Astrocyte of the cerebellum (primary cell): ENCODE data around the gene EDA.
A peak's percentile ranks its signal among the peaks of the same experiment; 100 is the strongest.

Experiments
- DNase-seq: peaks from one replicate; pipeline ENCODE4 v3.0.0-alpha.2; 2011; ENCODE audit warnings: low read depth
- H3K4me3 ChIP-seq: 2 replicates; pipeline ENCODE4 v1.5.1; 2011; ENCODE audit warnings: mild to moderate bottlenecking, low read depth, low read length, moderate library complexity
- in situ Hi-C: cut with HindIII; loops from 2 replicates; pipeline ENCODE4 v1.10.0; 2017; ENCODE audit warnings: low sequenced_read_pairs
- TF ChIP-seq, protein P1 (sequence below): IDR thresholded peaks from 2 replicates; pipeline ENCODE4 v1.5.1; 2012; ENCODE audit warnings: low read length, low read depth, moderate library complexity, mild to moderate bottlenecking; ENCODE audit errors: missing control alignments

Gene EDA

DNA sequence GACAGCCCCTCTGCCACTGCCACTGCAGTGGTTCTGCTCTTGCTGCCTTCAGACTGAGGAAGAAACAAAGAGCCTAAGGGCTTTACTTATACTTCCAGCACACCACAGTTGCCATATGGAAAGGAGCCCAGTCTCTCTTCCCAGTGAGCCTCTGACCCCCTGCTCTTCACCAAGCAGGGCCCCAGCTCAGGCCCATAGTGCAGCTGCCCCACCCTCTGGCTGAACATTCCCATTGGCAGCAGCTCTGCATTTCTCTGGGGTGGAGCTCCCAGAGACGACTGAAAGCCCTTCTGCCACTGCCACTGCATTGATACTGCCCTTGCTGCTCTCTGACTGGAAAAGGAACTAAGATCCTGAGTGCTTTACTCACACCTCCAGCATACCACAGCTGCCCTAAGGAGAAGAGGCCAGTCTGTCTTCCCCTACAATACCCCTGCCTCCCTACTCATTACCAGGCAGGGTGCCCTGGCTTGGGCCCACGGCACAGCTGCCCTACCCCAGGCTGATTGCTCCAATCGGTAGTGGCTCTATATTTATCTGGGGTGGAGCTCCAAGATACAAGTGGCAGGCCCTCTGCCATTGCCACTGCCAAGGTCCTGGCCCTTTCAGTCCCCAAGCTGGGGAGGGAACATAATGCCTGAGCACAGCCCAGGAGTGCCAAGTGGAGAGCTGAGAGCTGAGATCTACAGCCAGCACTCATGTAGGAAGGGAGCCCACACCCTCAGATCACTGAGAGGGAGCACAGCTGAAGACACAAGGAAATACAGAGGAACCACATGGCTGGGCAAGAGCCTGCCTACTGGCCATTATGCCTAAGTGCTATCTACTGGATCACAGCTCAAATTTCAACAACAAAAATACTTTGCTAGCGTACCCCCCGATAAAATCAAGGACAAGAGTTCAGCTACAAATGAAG lies 397.8 kb downstream of the EDA start:
- in situ Hi-C loops = no loop called here
- no peak for DNase-seq
- TF ChIP-seq, protein P1, sequence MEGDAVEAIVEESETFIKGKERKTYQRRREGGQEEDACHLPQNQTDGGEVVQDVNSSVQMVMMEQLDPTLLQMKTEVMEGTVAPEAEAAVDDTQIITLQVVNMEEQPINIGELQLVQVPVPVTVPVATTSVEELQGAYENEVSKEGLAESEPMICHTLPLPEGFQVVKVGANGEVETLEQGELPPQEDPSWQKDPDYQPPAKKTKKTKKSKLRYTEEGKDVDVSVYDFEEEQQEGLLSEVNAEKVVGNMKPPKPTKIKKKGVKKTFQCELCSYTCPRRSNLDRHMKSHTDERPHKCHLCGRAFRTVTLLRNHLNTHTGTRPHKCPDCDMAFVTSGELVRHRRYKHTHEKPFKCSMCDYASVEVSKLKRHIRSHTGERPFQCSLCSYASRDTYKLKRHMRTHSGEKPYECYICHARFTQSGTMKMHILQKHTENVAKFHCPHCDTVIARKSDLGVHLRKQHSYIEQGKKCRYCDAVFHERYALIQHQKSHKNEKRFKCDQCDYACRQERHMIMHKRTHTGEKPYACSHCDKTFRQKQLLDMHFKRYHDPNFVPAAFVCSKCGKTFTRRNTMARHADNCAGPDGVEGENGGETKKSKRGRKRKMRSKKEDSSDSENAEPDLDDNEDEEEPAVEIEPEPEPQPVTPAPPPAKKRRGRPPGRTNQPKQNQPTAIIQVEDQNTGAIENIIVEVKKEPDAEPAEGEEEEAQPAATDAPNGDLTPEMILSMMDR = no peak
- H3K4me3 ChIP-seq = no peak overlapping the region

DNA sequence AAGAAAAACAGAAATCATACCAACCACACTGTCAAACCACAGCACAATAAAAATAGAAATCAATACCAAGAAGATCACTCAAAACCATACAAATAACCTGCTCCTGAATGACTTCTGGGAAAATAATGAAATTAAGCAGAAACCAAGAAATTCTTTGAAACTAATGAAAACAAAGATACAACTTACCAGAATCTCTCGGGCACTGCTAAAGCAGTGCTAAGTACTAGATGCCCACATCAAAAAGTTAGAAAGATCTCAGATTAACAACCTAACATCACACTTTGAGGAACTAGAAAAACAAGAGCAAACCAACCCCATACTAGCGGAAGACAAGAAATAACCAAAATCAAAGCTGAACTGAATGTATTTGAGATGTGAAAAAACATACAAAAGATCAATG lies 400.6 kb downstream of the EDA start:
- in situ Hi-C loops = no loop called here
- TF ChIP-seq, protein P1 = no peak
- H3K4me3 ChIP-seq = no peak overlapping the region
- no peak for DNase-seq

DNA sequence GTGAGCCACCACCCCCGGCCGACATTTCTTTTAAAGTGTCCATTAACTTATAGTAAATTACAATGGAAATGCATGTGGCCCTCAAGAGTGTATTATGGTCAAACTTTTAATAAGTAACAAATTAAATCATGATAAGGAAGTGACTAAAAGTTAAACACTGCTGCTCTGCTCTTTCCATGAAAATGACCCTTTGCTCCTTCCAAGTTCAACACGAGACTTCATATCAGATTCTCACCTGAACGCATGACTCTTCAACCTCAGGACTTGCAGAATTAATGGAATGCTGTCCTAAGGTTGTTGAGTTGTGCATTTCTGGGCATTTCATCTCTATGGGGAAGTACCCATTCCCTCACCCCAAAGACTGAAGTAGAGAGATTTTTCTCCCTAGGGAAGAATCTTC lies 406.7 kb downstream of the EDA start:
- TF ChIP-seq, protein P1 = no peak
- DNase-seq = no peak
- in situ Hi-C loops = no loop called here
- no peak overlapping the region for H3K4me3 ChIP-seq

DNA sequence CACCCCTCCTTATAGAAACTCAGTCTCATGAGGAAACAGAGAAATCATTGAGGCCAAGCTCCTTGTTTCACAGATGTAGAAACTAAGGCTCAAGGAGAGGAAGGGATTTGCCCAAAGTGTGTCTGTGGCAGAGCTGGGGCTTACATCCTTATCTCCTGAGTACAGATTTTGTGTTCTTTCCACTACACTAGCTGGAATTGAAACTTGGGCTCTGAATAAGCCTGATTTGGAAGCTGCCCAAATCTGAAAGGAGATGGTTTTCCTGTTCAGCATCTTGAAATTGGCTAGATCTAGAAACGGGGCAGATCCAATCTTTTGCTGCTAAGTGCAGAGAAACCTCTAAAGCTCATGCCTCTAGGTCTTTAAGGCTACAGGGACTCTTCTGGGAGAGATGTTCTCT lies 409.6 kb downstream of the EDA start:
- H3K4me3 ChIP-seq = no peak overlapping the region
- in situ Hi-C loops = no loop called here
- peak; percentile 15 for DNase-seq
- TF ChIP-seq, protein P1 = no peak

DNA sequence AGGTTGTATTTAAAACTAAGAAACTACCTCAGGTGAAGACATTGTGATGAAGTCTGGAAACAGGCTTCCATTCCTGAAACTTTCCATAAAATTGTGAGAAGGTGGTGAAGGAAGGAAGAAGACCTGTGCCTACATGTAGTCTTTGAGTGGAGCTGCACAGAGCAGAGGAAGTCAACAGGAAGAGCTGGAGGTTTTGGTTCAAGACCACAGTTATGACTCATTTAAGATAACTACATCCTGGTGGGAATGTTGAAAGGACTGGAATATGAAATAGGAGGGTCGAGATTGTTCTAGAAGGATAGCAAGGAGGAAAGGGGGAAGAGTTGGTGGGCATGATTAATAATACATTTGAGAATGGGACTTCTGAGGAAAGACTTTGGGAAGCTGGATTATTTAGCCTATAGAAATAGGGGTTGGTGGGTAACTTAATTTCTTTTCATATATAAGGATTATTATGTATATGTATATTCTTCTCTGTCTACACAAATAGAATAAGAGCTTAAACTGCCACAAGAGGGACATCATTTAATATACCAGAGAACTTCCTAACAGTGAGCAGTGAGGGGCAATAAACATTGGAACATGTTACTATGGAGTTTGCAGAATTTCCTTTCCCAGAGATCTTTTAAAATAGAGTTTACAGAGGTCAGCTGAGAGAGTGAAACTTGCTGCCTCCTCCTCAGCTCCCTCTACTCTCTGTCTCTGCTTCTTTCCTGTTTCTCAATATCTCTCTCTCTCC lies 410.4 kb downstream of the EDA start:
- TF ChIP-seq, protein P1 = no peak
- in situ Hi-C loops = no loop called here
- no peak for DNase-seq
- H3K4me3 ChIP-seq = no peak overlapping the region

DNA sequence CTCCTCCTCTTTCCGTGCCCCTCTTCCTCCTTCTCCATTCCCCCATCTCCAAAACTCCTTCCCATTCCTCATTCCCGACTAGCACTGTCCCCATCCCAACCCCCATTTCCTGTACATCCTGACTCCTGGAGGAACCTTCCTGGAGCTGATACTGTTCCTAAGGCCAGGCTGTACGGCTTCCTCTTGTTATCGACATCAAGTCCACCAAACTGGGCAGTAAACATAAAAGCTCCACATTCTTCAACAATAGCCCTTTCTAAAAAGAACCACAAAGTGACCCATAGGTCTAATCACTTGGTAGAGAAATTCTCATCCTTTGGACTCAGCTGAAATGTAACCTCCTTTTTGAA lies 410.9 kb downstream of the EDA start:
- TF ChIP-seq, protein P1 = no peak
- in situ Hi-C loops = no loop called here
- H3K4me3 ChIP-seq = no peak overlapping the region
- DNase-seq = no peak
